ENCODE results near the gene CCBE1.

DNA sequence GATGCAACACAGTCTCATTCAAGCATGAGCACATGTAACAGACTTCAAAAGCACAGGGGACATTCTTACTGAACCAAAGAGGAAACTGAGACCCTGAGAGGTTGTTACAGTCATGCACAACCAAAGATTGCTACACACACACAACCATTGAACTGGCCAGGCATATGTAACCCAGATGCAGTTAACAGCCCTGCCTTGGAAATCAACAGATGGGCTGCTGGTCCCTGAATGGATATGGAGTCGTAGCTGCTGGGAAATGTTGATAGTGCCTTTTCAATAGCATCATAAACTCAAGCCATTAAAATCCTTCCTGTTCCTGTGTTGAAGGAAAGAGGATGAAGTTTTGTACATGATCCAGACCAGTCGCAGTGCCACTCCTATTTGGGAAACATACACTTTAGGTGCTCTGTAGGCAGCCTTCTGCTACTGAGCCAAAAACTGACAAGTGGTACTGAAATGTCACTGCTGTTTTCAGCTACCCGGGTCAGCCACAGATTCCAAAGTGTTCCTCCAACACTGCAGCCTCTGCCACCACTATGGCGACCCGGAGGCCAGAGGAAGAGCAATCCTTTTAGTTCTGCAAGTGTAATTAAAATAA, 143.9 kb downstream of the CCBE1 start:
- TF ChIP-seq CTCF (conservative IDR thresholded peaks at IDR 0.05 in 1 of 2, IDR thresholded peaks at IDR 0.05 in 1 of 2; ENCODE audit: low read depth in 1 of 2, low read length in 2 of 2) (no peak), EZH2 (IDR thresholded peaks at IDR 0.05; ENCODE audit: low read length, missing control alignments) (no peak)
